Measurements from ENCODE around the gene CDKAL1. TPM values are rescaled to one million over a fixed set of nuclear protein-coding genes. Genes with fewer than 3 reads are reported as not detected.

The CDKAL1 gene
- total RNA-seq, 1 experiment from 2014 or later, result 13.8 TPM

GRCh38 chr6:21161707-21162106 is 627.5 kb downstream of the CDKAL1 start:
- TF ChIP-seq EZH2phosphoT487 (IDR thresholded peaks at IDR 0.05; ENCODE audit: borderline replicate concordance, low read length) (no peak), CTCF (conservative IDR thresholded peaks at IDR 0.05; ENCODE audit: low read depth, low read length) (no peak), EZH2 (IDR thresholded peaks at IDR 0.05; ENCODE audit: low read length, unreplicated experiment) (no peak)
- no peaks in the 10 kb centered on the region for H3K27me3 ChIP-seq (ENCODE audit: low read length)
- H3K4me3 ChIP-seq (ENCODE audit: low read length), result no peak overlapping the region
- CTCF ChIA-PET, result no interaction called here
- H3F3A ChIP-seq (ENCODE audit: low read length, unreplicated experiment), result no peaks in the 10 kb centered on the region
- DNase-seq (no peak), ATAC-seq (no peak)
- no peaks in the 10 kb centered on the region for H3K36me3 ChIP-seq (ENCODE audit: low read depth, low read length)
- POLR2A ChIA-PET (ENCODE audit: unreplicated experiment), result no interaction called here
- H3K4me1 ChIP-seq (ENCODE audit: insufficient read depth, low read length), result no peaks in the 10 kb centered on the region
- H2AFZ ChIP-seq (ENCODE audit: low read length), result no peak overlapping the region
- H3K27ac ChIP-seq (ENCODE audit: low read length), result no peak overlapping the region
- H4K20me1 ChIP-seq (ENCODE audit: low read length), result no peaks in the 10 kb centered on the region
- no peak overlapping the region for H3K4me2 ChIP-seq (ENCODE audit: low read length)
- H3K9me3 ChIP-seq (ENCODE audit: low read length), result no peaks in the 10 kb centered on the region
- no TSS peak for BruUV-seq (replicated peaks)
- no peak overlapping the region for H3K9ac ChIP-seq (ENCODE audit: low read length)
- intact Hi-C loops (cut with micrococcal nuclease), result no loop called here
- H3K79me2 ChIP-seq (ENCODE audit: low read length), result no peaks in the 10 kb centered on the region
- no peaks in the 10 kb centered on the region for H3K9me2 ChIP-seq (replicated peaks; ENCODE audit: low read length)

GRCh38 chr6:21163110-21163837 is 629.0 kb downstream of the CDKAL1 start:
- no TSS peak for BruUV-seq (replicated peaks)

More at GRCh38 chr6:21163110-21163837, 629.0 kb downstream of the CDKAL1 start:
- Histone ChIP-seq H3K9me3 (ENCODE audit: low read length) (no peaks in the 10 kb centered on the region), H3K36me3 (ENCODE audit: low read depth, low read length) (no peaks in the 10 kb centered on the region), H3K79me2 (ENCODE audit: low read length) (no peaks in the 10 kb centered on the region), H3K4me2 (ENCODE audit: low read length) (no peak overlapping the region), H3K4me3 (ENCODE audit: low read length) (no peak overlapping the region), H3K9me2 (replicated peaks; ENCODE audit: low read length) (no peaks in the 10 kb centered on the region), H2AFZ (ENCODE audit: low read length) (no peak overlapping the region), H3K27me3 (ENCODE audit: low read length) (no peaks in the 10 kb centered on the region), H3K4me1 (ENCODE audit: insufficient read depth, low read length) (no peaks in the 10 kb centered on the region), H3F3A (ENCODE audit: low read length, unreplicated experiment) (no peaks in the 10 kb centered on the region), H3K9ac (ENCODE audit: low read length) (no peak overlapping the region), H4K20me1 (ENCODE audit: low read length) (no peaks in the 10 kb centered on the region), H3K27ac (ENCODE audit: low read length) (no peak overlapping the region)
- no peak for ATAC-seq
- TF ChIP-seq CTCF (conservative IDR thresholded peaks at IDR 0.05; ENCODE audit: low read depth, low read length), result no peak
- no peak for TF ChIP-seq EZH2phosphoT487 (IDR thresholded peaks at IDR 0.05; ENCODE audit: borderline replicate concordance, low read length)
- POLR2A ChIA-PET (ENCODE audit: unreplicated experiment), result no interaction called here
- intact Hi-C loops (cut with micrococcal nuclease), result no loop called here
- peak; percentile 35 for DNase-seq
- CTCF ChIA-PET, result no interaction called here
